Effector CD8-positive, alpha-beta T cell (primary cell): Measurements from ENCODE around the gene BSCL2.
"Not testable (repeated sequence)": the region's sequence is repeated elsewhere in the genome, so short reads cannot be mapped to it uniquely, and the experiment has no call there.

Source experiments
- DNase-seq: peaks from one replicate; lab custom pipeline; 2025; lab: John Stamatoyannopoulos, UW

Gene BSCL2

DNA sequence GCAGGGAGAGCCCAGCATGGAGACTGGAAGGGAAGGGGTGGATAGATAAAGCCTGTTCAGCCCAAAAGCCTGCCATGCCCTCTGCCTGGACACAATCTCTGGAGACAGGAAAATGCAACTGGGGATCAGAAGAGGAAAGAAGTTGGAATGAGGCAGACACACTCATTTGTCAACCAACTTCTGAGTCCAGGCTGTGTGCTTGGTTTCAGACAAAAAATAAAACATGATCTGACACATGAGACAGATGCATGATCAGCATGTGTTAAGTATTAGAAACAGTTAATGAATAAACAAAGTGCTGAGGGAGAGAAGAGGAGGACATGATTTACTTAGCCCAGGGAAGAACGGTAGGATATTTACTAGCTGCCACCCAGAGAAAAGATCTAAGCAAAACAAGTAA is 18.7 kb downstream of the BSCL2 start:
- no peak for DNase-seq

DNA sequence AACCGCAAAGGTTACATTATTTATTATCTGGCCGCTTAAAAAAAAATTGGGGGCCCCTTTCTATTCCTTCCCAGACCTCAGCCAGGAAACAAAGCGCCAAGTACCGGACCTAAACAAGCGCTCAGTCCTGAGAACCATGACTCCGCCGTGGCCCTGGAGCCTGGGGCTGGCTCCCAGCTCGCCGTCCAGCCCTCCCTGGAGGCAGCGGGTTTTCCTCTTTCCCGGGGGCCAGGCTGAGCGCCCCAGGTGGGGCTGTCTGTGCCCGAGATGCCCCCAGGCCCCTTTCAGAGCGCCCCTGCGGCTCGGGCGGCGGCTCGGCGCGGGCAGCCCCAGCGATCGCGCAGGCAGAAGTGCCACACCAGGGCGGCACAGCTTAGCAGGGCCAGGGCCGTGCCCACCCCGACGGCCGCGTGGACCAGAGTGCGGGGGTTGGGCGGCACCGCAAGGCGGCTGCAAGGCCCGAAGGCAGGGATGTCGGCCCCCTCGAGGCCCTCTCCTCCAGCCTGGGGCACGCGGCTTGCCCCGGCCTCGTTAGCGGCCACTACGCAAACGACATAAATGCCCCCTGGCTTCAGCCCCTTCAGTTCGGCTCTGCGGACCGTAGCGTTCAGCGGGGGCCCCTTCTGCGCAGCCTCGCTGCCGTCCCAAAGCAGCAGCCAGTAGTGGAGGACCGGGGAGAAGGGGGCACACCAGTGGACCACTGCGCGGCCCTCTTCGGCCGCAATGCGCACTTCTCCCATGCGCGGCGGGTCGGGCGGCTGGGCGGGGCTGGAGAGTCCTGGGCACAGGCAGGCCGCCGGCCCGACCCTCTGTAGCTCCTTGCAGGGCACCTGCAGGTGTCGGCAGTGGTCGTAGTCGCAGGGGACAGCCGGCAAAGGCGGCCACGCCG is 19.5 kb downstream of the BSCL2 start:
- no peak for DNase-seq

DNA sequence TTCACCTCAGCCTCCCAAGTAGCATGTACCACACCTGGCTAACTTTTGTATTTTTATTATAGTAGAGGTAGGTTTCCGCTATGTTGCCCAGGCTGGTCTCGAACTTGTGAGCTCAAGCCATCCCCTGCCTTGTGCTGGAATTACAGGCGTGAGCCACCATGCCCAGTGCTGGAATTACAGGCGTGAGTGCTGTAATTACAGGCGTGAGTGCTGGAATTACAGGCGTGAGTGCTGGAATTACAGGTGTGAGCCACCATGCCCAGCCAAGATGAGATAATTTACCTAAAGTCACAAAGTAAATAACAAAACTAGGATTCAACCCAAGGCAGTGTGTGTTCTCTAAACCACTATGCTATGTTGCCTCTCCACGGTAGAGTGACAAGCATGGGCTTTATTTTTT is 24.7 kb downstream of the BSCL2 start:
- no peak for DNase-seq

DNA sequence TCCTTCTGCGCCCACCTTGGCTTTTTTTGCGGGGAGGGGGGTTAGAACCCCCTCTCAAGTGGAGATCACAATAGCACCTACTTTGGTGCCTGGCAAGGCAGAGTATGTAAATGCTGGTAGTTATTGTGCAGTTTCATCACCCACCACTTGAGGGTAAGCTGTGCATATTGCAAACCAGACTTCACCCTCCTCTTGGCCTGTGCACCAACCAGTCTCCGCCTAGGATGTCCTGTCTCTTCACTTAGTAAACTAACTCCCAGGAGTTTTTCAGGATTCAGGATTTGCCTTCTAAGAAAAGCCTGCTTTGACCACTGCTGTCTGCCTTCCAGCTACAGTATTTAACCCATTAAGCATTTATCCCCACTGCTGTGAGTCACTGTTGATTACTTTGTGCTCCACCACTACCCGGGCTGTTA is 26.4 kb downstream of the BSCL2 start:
- peak; percentile 4 for DNase-seq

DNA sequence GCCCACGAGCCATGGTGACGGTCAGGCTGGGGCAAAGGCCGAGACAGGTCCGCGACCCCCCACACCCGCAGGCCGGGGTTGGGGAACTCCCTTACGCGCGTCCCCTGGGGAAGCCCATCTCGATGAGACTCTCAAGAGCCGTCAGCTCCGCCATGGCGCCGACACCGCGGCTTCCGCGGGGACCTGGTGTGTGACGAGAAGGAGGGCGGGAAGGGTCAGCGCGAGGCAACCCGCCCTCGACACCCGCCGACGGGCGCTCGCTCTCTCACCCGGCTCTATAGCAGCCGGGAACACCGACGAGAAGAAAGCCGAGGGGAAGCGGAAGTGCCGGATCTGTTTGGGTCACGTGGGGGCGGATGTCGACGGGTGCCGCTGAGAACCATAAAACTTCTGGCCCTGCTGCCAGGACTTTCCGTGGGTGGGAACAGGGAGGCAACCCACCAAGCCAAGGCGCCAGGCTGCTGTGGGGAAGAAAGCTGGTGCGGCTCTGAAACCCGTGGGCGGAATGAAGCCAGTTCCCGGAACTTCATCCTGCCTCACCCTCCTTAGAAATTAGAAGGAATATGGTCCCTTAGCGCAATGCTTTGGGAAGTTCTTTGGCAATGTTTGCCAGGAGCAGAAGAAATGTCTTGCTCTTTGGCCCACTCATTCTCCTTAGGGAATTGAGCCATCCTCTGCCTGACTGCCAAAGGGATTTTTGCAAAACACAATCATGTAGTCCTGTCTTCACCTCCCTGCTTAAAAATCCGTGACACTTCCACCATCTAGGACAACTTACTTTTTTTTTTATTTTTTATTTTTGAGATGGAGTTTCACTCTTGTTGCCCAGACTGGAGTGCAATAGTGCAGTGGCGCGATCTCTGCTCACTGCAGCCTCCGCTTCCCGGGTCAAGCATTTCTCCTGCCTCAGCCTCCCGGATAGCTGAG is 28.2 kb downstream of the BSCL2 start, which contains the start of gene UBXN1:
UBXN1 (minus strand) TSS at position 304 of the 927 bp plus-strand sequence; CDS start at position 154, 150 bp downstream.
- peak; percentile 74 for DNase-seq

DNA sequence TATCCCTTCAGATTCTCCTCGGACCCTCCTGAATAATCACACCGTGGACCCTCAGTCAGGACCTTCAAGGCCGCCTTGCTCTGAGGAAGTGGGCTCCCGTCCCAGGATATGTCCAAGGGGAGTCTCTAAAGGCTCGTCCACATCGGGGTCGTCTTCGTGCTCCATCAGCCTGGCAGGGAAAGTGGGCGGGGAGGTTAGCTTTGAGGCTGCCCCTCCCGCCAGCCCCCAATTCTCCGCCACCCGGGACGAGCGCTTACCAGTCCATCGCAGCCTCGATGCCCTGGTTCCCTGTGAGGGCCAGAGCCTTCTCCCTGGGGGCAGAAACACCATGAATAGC is 28.8 kb downstream of the BSCL2 start:
- no peak for DNase-seq

DNA sequence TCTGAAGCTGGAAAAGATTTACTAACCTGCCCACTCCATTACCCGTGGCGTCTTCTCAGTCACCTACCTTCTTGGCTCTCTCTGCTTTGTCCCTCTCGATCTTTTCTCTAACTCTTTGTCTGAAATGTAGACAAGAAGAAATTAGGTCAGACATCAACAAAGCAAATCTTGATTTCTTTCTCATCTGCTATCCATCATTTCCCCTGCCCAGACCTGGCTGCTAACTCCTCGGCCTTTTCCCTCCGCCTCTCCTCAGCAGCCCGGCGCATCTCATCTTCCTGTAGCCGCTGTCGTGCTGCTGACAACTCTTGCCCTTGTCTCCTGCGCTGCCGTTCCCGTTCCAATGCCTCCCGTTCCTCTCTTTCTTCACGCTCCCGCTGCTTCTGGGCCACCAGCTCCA is 29.5 kb downstream of the BSCL2 start:
- no peak for DNase-seq

DNA sequence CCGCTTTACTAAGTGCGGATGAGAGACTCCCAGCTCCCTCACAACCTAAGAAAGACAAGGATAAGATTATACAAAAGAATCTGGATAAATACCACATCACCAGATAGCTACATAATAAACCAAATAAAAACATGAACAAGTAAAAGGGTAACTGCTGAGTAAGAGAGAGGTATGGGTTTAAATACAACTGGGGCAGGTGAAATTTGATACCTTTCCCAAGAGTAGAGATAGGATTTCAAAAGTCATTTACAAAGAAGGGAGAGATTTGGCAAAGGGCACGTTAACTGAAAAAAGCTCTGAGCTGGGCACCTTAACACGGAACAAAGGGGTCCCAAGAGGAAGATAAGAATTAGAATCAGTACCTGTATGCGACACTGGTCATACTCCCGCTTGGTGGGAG is 30.1 kb downstream of the BSCL2 start:
- DNase-seq = no peak

DNA sequence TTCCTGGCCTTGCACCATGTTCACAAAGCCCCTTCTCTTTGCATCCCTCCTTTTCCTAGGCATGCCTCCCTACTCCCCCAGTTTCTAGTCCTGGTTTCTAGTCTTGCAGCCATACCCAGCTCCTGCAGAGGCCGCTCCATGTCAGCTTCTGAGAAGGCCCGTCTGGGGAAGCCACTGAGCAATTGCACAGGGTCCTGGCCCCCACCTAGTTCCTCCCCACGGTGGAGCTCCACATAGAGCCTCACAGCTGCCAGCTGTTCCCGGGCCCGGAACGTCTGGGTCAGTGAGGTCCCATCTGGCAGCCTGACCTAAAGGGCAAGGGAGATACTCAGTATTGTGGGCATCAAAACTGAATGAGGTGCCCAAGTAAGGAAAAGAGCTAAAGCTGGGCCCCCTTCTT is 30.5 kb downstream of the BSCL2 start:
- DNase-seq = no peak

DNA sequence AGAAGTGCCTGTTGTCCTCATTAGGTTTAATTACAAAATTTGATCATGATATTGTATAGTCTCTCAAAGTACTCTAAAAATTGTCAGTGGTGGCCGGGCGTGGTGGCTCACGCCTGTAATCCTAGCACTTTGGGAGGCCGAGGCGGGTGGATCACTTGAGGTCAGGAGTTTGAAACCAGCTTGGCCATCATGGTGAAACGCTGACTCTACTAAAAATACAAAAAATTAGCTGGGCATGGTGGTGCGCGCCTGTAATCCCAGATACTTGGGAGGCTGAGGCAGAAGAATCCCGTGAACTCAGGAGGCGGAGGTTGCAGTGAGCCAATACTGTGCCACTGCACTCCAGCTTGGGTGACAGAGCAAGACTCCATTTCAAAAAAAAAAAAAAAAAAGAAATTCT is 31.8 kb downstream of the BSCL2 start:
- not testable (repeated sequence) for DNase-seq

DNA sequence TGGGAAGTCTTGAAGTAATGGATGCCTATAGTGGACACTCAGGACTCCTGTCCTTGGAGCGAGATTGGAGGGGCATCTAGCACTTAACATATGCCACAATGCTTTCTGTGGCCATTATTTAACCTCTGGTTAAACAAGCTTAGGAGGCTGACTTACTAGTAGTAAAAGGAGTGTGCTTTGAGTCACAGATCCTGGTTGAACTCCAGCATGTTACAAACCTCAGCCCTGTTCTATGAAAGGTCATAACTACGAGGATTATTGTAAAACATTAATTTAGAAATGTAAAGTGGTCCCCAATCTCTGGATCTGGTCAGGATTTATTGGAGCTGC is 34.1 kb downstream of the BSCL2 start:
- DNase-seq = no peak

DNA sequence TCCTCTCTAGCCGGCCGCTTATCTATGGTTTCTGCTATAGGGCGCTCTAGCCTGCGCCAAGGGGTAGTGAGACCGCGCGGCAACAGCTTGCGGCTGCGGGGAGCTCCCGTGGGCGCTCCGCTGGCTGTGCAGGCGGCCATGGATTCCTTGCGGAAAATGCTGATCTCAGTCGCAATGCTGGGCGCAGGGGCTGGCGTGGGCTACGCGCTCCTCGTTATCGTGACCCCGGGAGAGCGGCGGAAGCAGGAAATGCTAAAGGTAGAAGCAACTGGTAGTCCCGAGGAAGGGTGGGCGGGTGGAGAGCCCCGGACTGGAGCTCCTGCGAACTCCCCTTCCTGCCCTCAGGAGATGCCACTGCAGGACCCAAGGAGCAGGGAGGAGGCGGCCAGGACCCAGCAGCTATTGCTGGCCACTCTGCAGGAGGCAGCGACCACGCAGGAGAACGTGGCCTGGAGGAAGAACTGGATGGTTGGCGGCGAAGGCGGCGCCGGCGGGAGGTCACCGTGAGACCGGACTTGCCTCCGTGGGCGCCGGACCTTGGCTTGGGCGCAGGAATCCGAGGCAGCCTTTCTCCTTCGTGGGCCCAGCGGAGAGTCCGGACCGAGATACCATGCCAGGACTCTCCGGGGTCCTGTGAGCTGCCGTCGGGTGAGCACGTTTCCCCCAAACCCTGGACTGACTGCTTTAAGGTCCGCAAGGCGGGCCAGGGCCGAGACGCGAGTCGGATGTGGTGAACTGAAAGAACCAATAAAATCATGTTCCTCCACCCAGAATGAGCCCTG is 35.4 kb downstream of the BSCL2 start, which contains the start of the genes LBHD1 and UQCC3:
LBHD1 (minus strand) TSS at position 660 of the 782 bp plus-strand sequence. CDS start 2,236 bp downstream, outside the sequence.
UQCC3 (plus strand) TSS at position 66 of the 782 bp plus-strand sequence; CDS start at position 139, 73 bp downstream.
- peak; percentile 65 for DNase-seq

DNA sequence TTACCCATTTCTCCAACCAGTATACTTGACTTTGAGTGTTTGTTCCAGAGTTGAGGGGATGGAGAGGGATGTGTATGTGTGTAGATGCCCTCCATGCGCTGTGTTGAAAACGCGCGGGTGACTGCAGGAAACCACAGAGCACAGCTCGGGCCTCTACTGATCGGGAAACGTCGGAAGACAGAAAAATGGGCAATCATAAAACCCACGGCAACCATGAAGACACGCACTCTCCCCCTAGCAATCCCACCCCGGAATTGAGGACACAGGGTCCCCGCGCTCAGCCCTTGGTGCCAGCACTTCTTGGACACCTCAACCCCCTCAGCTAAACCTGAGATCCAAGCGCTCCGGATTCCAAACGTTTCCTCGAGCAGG is 36.0 kb downstream of the BSCL2 start:
- DNase-seq = no peak

DNA sequence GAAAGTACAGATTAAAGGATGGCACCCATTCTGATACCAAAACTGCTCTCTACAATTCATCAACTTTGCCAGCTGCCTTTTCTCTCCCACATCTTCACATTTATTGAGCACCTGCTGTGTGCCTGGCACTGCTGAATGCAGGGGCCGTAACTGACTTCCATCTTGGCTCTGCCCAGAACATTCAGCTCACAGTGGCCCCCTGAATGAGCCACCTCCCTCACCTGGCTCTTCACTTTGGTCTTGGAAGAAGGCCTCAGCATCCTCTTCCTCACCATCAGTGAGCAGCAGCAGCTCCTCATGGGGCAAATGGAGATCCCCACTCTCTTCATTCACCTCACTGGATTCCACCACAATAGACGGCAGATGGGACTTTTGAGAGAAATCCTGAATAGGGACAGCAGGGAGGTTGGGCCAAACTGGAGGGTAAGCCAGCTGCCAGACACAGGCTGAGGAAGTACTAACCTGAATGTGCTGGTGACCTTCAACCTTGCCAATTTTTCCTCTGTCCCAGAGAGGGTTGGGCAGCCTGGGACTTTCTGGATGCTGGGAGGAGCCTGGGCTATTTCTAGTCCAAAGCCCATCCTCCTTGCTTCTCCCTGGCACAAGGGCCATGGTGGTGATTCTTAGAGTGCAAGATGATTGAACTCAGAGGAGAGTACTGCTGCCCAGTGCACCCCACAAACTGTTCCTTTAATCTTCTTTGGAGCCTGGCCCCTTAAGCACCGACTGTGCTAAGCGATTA is 37.6 kb downstream of the BSCL2 start:
- DNase-seq = no peak

DNA sequence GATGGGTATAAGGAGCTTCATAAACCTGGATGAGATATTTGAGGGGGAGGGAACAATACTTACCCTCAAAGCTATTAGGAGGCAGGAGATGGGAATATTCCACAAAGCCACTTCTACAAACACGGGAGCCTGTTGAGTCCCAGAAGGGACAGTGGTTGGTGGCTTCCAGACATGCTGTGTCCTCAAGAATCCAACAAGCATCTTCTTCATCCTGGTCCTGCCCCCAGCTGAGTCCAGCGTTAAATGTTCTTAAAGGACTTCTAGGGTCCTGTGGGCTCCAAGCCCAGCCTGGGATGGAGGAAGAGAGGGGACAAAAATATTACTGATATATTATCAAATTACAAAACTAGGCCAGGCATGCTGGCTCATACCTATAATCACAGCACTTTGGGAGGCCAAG is 39.8 kb downstream of the BSCL2 start:
- DNase-seq = no peak

DNA sequence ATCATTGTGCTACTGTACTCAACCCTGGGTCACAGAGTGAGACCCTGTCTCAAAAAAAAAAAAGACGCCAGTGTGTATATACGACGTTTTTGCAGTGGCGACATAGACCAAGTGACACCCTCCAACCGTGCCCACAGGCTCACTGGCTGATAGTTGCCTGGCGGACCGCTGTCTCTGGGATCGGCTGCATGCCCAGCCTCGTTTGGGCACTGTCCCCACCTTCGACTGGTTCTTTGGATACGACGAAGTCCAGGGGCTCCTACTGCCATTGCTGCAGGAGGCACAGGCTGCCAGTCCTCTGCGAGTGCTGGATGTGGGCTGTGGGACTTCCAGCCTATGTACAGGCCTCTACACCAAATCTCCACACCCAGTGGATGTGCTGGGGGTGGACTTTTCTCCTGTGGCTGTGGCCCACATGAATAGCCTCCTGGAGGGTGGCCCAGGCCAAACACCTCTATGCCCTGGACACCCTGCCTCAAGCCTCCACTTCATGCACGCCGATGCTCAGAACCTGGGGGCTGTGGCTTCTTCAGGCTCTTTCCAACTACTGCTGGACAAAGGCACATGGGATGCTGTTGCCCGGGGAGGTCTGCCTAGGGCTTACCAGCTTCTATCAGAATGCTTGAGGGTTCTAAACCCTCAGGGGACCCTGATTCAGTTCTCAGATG is 40.8 kb downstream of the BSCL2 start:
- DNase-seq = no peak

DNA sequence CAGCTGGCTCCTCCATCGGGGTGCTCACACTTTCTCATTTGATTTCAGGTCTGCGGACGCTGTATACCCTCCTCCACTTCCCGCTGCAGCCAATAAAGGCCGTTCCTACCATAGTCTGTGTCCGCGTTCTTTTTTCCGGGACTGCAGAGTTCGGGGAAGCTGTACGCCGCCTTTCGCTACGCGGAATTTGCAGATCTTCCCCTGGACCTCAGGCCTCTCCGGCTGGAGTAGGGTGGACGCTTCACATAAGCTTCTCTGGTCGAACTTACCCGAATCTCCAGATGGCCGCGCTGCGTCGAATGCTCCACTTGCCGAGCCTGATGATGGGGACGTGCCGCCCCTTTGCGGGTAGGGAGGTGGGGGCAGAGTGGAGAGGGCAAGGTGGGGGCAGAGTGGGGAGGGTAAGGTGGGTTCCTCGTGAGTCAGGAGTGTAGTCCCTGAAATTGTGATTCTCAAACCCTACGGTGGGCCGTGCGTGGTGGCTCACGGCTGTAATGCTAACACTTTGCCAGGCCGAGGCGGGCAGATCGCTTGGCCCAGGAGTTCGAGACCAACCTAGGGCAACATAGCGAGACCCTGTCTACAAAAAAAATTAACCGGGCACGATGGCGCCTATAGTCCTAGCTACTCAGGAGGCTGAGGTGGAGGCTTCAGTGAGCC is 41.5 kb downstream of the BSCL2 start:
- peak; percentile 31 for DNase-seq

DNA sequence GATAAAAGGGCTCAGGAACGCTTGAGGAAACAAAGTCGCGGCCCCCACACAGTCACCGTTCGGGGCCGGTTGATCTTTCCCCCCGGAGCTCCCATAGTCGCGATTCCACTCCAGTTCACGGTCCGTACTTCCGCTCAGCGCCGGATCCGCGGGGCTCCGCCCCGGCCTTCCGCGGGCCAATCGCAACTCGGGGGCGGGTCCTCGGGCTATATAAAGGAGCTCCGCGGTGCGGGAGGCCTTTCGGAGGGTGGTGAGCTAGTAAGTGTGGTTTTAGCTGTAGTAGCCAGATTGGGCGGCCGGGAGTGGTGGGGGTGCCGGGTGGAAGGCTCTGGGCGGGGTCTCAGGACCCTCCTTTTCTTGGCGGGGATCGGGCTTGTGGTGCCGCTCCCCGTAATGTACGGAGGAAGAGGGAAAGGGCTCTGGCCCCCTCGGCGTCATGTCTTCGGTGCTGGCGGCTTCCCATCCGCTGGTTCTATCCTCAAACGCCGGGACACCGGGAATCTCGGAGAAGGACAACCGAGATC is 42.1 kb downstream of the BSCL2 start, which contains the start of the genes C11orf98 and CSKMT:
C11orf98 (minus strand) TSS at position 136 of the 524 bp plus-strand sequence; CDS start at position 95, 41 bp downstream.
CSKMT (plus strand) TSS at position 238 of the 524 bp plus-strand sequence. CDS start 568 bp downstream, outside the sequence.
- peak; percentile 93 for DNase-seq

DNA sequence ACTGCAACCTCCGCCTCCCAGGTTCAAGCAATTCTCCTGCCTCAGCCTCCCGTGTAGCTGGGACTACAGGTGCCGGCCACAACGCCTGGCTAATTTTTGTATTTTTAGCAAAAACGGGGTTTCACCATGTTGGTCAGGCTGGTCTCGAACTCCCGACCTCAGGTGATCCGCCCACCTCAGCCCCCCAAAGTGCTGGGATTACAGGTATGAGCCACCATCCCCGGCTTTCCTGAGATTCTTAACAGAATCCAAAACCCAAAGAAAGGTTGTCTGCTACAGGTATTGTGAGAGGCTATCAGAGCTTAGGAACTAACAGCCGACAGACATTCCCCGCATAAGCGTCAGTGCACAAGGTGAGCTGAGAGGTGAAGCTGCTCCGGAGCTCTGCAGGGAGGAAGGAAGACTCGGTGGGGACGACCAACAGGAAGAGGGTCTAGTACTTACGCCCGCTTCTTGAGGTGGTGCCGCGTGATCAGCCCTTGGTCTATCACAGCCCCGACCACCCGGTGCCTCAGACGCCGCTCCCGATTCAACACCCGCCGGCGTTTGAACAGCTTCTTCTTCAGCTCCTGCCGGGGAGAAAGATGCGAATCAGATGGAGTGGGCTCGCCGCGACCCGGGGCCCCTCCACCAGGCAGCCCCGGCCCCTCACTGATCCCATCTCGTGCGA is 42.7 kb downstream of the BSCL2 start:
- DNase-seq = peak; percentile 52
